Chondrocyte (in vitro differentiated cells): ENCODE results near the gene ADGRG1. TPM values are rescaled to one million over a fixed set of nuclear protein-coding genes. Genes with fewer than 3 reads are reported as not detected.

Experiments
- DNase-seq: peaks from one replicate; pipeline ENCODE4 v3.0.0; 2021; ENCODE audit warnings: mixed read lengths, low spot score
- H3K27ac Mint-ChIP-seq: one replicate; pipeline ENCODE4 v1.8.0; 2021; ENCODE audit warnings: mild to moderate bottlenecking, moderate library complexity, mixed read lengths; ENCODE audit not compliant: unreplicated experiment
- H3K27me3 Mint-ChIP-seq: 2 replicates; pipeline ENCODE4 v1.8.0; 2021; ENCODE audit warnings: low read depth, mixed read lengths
- H3K36me3 Mint-ChIP-seq: 2 replicates; pipeline ENCODE4 v1.8.0; 2021; ENCODE audit warnings: low read depth, mixed read lengths
- H3K4me1 Mint-ChIP-seq: 2 replicates; pipeline ENCODE4 v1.8.0; 2021; ENCODE audit warnings: low read depth, mild to moderate bottlenecking, mixed read lengths
- H3K4me3 Mint-ChIP-seq: one replicate; pipeline ENCODE4 v1.8.0; 2021; ENCODE audit warnings: mild to moderate bottlenecking, moderate library complexity, mixed read lengths; ENCODE audit not compliant: unreplicated experiment
- H3K9me3 Mint-ChIP-seq: 2 replicates; pipeline ENCODE4 v1.8.0; 2021; ENCODE audit warnings: low read depth, mixed read lengths
- total RNA-seq: library from RNA; stranded (reverse); gene quantifications from 3 replicates; pipeline ENCODE4 v1.2.1, GENCODE V29; 2021
- TF ChIP-seq, protein P1 (sequence below): fragments of 200-600 bp; sonication (generic); IDR thresholded peaks from 2 replicates; pipeline ENCODE4 v1.5.0; 2021; ENCODE audit warnings: antibody characterized with exemption, mild to moderate bottlenecking, moderate library complexity

ADGRG1 gene
- total RNA-seq, 1 donor from 2014 or later = 57.8 TPM

DNA sequence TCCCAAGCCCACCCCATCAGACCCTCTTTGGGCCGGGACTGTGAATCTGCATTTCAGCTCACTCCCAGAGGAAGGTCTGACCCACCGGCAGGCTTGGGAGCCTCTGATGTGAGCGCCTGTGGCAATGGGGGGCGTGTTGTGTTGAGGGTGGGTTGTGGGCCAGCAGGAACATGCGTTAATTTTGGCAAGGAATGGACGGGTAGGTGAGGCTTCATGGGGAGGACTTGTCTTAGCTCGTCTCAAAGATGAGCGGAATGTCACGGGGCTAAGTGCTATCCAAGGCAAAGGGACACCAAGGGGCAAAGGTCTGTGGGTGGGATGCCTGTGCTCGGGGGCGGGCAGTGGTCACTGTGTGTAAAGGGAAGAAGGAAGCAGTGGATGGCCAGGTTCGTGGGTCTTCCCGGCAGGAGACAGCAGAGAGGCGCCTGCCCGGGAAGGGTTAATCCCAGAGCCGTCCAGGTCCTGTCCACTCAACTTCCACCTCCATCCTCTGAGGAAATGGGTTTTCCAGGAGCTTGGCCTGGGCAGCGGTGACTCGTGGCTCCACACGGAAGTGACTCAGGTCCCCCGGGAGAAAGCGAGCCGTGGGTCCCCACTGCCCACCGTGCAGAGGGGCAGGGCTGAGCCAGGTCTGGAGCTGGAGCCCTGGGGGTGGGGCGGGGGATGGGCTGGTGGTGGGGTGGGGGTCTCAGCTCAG is 17.4 kb downstream of the ADGRG1 start:
- peaks cover 4% of the 10 kb centered on the region for H3K36me3 Mint-ChIP-seq
- H3K4me3 Mint-ChIP-seq = no peak overlapping the region
- no peaks in the 10 kb centered on the region for H3K9me3 Mint-ChIP-seq
- DNase-seq = no peak
- H3K27me3 Mint-ChIP-seq = no peaks in the 10 kb centered on the region
- H3K4me1 Mint-ChIP-seq = peaks cover 30% of the 10 kb centered on the region
- TF ChIP-seq, protein P1, sequence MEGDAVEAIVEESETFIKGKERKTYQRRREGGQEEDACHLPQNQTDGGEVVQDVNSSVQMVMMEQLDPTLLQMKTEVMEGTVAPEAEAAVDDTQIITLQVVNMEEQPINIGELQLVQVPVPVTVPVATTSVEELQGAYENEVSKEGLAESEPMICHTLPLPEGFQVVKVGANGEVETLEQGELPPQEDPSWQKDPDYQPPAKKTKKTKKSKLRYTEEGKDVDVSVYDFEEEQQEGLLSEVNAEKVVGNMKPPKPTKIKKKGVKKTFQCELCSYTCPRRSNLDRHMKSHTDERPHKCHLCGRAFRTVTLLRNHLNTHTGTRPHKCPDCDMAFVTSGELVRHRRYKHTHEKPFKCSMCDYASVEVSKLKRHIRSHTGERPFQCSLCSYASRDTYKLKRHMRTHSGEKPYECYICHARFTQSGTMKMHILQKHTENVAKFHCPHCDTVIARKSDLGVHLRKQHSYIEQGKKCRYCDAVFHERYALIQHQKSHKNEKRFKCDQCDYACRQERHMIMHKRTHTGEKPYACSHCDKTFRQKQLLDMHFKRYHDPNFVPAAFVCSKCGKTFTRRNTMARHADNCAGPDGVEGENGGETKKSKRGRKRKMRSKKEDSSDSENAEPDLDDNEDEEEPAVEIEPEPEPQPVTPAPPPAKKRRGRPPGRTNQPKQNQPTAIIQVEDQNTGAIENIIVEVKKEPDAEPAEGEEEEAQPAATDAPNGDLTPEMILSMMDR = no peak
- H3K27ac Mint-ChIP-seq = no peak overlapping the region

DNA sequence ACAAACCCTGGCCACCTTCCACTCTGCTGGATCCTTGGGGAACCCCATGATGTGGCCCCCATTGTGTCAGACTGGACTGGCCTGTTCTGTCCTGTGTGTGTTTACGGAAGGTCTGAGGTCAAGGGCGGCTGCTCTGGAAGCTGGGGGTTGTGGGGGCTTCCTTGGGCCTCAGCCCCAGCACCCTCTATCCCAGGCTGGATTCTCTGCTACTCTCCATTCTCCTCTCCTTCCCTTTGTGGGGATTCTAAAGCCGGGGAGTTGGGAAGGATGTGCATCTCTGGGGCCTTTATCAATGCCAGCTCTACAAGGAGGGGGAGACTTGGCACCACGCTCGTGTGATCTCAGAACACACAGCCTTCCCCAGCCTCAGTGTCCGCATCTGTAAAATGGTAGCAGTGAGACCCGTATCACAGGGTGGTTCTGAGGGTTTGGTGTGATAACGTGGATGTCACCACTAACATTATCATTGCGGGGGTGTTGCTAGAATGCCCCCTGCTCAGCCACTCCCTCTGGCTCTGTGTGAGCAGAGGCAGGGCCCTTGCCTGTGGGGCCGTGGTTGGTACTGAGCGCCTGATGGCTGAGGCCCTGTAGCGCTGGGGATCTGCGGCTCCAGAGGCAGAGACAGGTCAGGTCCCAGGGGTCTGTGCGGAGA is 18.1 kb downstream of the ADGRG1 start:
- TF ChIP-seq, protein P1 = no peak
- no peaks in the 10 kb centered on the region for H3K9me3 Mint-ChIP-seq
- no peak overlapping the region for H3K27ac Mint-ChIP-seq
- no peaks in the 10 kb centered on the region for H3K27me3 Mint-ChIP-seq
- DNase-seq = no peak
- no peak overlapping the region for H3K4me3 Mint-ChIP-seq
- peaks cover 7% of the 10 kb centered on the region for H3K36me3 Mint-ChIP-seq
- peaks cover 30% of the 10 kb centered on the region for H3K4me1 Mint-ChIP-seq

DNA sequence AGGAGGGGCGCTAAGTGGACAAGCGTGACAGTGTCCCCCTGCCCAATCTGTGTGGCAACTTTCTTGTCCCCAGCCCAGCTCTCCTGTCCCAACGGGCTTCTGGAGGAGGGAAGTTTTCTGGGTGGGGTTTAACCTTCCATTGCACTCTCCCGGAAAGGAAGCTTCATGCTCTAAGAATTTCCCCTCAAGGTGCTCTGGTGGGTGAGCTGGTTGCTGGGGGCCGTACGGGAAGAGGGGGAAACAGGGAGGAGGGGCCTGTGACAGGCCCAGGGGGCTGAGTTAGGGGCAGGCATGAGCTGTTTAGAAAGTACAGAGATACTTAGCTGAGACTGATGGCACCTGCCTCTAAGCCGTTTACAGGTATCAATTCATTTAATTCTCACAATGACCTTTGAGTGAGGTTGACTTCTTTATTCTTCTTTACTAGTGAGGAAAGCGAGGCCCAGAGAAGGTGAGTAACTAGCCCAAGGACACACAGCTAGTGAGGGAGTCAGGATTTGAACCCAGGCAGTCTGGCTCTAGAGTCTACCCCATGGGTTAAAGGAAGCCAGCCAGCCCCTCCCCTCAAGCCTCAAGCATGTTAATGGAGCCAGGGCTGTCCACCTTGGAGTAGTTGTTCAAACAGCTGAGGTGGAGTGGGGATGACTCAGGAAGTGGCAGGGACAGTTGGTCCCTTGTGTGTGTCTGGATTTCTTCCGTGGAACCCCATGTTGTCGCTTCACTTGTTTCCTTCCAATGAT is 18.9 kb downstream of the ADGRG1 start:
- Mint-ChIP-seq H3K4me3 (no peak overlapping the region), H3K4me1 (peaks cover 30% of the 10 kb centered on the region), H3K9me3 (no peaks in the 10 kb centered on the region), H3K27ac (peak overlapping the region; percentile 12), H3K36me3 (peaks cover 8% of the 10 kb centered on the region), H3K27me3 (no peaks in the 10 kb centered on the region)
- DNase-seq = no peak
- TF ChIP-seq, protein P1 = no peak

DNA sequence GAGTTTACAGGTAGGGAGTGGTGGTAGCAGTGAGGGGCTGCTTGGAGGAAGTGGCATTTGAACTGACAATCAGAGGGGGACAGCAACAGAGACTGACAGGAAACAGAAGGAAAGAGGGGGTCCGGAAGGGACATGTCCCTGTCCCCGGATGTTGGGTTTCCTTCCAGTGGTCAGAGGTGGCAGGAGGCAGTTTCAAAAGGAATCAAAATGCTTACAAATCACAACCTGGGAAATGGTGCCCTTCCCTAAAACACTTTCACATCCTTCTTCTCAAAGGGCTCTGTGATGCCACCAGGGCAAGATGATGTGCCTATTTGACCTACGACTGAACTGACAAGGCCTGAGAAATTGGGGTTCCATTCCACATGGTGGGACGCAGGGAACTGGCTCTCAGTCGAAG is 19.7 kb downstream of the ADGRG1 start:
- H3K27ac Mint-ChIP-seq = no peak overlapping the region
- DNase-seq = no peak
- H3K4me3 Mint-ChIP-seq = no peak overlapping the region
- H3K4me1 Mint-ChIP-seq = peaks cover 25% of the 10 kb centered on the region
- no peaks in the 10 kb centered on the region for H3K9me3 Mint-ChIP-seq
- TF ChIP-seq, protein P1 = no peak
- peaks cover 8% of the 10 kb centered on the region for H3K36me3 Mint-ChIP-seq
- H3K27me3 Mint-ChIP-seq = no peaks in the 10 kb centered on the region
